ENCODE measurements around the gene TMEM238. TPM values are rescaled to one million over a fixed set of nuclear protein-coding genes. Genes with fewer than 3 reads are reported as not detected.
"Not testable (repeated sequence)": the region's sequence is repeated elsewhere in the genome, so short reads cannot be mapped to it uniquely, and the experiment has no call there.

TMEM238 gene
- total and polyA plus RNA-seq, 10 donors = 0.17 to 8.8 (median 4.9) TPM; not detected in 1

DNA sequence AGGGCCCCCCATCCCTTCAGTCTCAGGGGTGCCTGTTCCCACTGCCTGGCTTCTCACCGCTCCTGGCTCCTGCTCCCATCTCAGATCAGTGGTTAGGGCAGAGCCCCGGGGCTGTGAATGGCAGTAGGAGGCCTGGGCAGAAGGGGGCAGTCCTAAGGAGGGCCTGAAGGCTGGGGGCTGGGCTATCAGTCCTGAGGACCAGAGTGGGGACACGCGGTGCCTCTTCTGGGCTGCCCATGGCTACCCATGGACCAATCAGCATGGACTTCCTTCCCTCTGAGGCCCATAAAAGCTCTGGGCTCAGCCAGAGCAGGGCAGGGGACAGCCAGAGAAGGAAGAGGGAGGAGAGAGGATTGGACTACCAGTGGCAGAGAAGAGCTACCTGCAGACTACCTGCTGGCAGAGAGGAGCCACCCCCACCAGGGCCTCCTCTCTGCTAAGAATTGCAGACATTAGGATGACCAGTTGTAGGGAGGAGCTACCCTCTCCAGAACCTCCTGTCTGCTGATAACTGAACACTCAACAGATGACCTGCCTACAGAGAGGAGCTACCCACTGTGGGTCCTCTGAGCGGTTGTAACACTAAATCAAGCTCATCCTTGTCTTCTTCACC, 35.6 kb upstream of the TMEM238 start:
- no peaks in the 10 kb centered on the region for H3K36me3 ChIP-seq
- intact Hi-C loops (cut with DNase I; ENCODE audit: low total_unique reads) = loop anchor here (10.0 kb wide), 1 partner anchor 125 kb away; no protein-coding TSS in a partner anchor
- TF ChIP-seq POLR2A (IDR thresholded peaks at IDR 0.05) (no peak), POLR2AphosphoS5 (IDR thresholded peaks at IDR 0.05) (no peak)
- TF ChIP-seq, protein P1, sequence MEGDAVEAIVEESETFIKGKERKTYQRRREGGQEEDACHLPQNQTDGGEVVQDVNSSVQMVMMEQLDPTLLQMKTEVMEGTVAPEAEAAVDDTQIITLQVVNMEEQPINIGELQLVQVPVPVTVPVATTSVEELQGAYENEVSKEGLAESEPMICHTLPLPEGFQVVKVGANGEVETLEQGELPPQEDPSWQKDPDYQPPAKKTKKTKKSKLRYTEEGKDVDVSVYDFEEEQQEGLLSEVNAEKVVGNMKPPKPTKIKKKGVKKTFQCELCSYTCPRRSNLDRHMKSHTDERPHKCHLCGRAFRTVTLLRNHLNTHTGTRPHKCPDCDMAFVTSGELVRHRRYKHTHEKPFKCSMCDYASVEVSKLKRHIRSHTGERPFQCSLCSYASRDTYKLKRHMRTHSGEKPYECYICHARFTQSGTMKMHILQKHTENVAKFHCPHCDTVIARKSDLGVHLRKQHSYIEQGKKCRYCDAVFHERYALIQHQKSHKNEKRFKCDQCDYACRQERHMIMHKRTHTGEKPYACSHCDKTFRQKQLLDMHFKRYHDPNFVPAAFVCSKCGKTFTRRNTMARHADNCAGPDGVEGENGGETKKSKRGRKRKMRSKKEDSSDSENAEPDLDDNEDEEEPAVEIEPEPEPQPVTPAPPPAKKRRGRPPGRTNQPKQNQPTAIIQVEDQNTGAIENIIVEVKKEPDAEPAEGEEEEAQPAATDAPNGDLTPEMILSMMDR (IDR thresholded peaks at IDR 0.05 in 8 of 11, conservative IDR thresholded peaks at IDR 0.05 in 3 of 11) = no peak
- no peak for DNase-seq
- H3K27me3 ChIP-seq (replicated peaks in 1 of 7) = peaks cover 0 to 35% (median 0%) of the 10 kb centered on the region in 7 donors
- H3K4me1 ChIP-seq = peaks cover 0 to 17% (median 0%) of the 10 kb centered on the region in 6 donors
- H3K4me3 ChIP-seq = no peak overlapping the region
- H3K9me3 ChIP-seq = no peaks in the 10 kb centered on the region
- 71 to 100% (median 79%) methylated on average over 1 to 5 of the region's 5 CpGs for WGBS, 5 donors
- no peak overlapping the region for H3K27ac ChIP-seq

DNA sequence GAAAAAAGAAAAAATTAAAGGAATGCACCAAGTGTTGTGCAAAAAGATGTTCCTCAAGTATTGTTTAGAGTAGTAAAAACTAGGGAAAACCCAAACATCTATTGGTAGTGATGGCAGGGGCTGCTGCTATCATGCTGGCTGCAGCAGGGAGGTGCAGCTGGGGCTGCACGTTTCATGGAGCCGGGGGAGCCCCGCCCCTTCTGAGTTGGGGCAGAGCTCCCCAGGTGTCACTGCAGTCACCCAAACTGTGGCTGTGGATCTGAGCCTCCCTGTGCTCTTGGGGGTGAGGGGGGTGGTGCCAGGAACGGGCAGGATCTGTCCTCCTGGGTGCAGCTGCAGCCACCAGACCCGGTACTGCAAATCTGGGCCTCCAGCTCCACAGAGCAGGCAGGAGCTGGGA, 35.0 kb upstream of the TMEM238 start:
- intact Hi-C loops (cut with DNase I; ENCODE audit: low total_unique reads) = loop anchor here (10.0 kb wide), 1 partner anchor 124 kb away; no protein-coding TSS in a partner anchor
- 60 to 76% (median 64%) methylated on average over 3 to 5 of the region's 5 CpGs for WGBS, 5 donors
- DNase-seq = no peak

DNA sequence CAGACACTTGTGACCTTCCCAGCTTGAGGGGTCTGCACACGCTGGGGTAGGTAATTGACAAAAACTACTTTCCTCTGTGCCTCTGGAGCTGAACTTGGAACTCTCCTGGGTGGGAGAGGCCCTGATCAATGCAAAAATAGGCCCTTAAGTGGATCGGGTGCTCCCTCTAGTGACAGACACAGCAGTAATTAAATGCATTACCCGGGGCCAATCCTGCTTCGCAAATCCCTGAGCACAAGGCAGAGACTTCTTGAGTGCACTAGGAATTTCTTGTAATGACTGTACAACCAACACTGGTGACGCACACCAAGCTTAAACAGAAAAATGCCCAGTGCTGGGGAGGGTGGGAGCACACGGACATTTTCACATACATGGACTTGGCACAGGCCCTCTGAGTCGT, 34.1 kb upstream of the TMEM238 start:
- Histone ChIP-seq H3K4me1 (peaks cover 0 to 17% (median 0%) of the 10 kb centered on the region in 6 donors), H3K36me3 (no peaks in the 10 kb centered on the region), H3K4me3 (no peak overlapping the region), H3K27me3 (replicated peaks in 1 of 7) (peaks cover 0 to 27% (median 0%) of the 10 kb centered on the region in 7 donors), H3K9me3 (no peaks in the 10 kb centered on the region), H3K27ac (no peak overlapping the region)
- intact Hi-C loops (cut with DNase I; ENCODE audit: low total_unique reads) = loop anchor here (10.0 kb wide), 1 partner anchor 123 kb away; no protein-coding TSS in a partner anchor
- TF ChIP-seq POLR2AphosphoS5 (IDR thresholded peaks at IDR 0.05) (no peak), POLR2A (IDR thresholded peaks at IDR 0.05) (no peak)
- TF ChIP-seq, protein P1 (IDR thresholded peaks at IDR 0.05 in 8 of 11, conservative IDR thresholded peaks at IDR 0.05 in 3 of 11) = peak in 10 of 11 experiments; percentile 36 to 72 (median 62)
- no peak for DNase-seq
- 27 to 31% (median 28%) methylated on average over 7 of the region's 7 CpGs for WGBS, 5 donors

More for the DNA sequence above, 35.0 kb upstream of the TMEM238 start:
- H3K4me1 ChIP-seq = peaks cover 0 to 17% (median 0%) of the 10 kb centered on the region in 6 donors
- TF ChIP-seq POLR2AphosphoS5 (IDR thresholded peaks at IDR 0.05) = no peak
- no peak for TF ChIP-seq POLR2A (IDR thresholded peaks at IDR 0.05)
- TF ChIP-seq, protein P1 (IDR thresholded peaks at IDR 0.05 in 8 of 11, conservative IDR thresholded peaks at IDR 0.05 in 3 of 11) = no peak
- H3K4me3 ChIP-seq = no peak overlapping the region
- no peak overlapping the region for H3K27ac ChIP-seq
- no peaks in the 10 kb centered on the region for H3K36me3 ChIP-seq
- peaks cover 0 to 28% (median 0%) of the 10 kb centered on the region in 7 donors for H3K27me3 ChIP-seq (replicated peaks in 1 of 7)
- no peaks in the 10 kb centered on the region for H3K9me3 ChIP-seq

- peaks cover 0 to 11% (median 0%) of the 10 kb centered on the region in 8 donors for H3K9me3 ChIP-seq
- 93 to 97% (median 95%) methylated on average over 2 of the region's 2 CpGs for WGBS, 5 donors
- intact Hi-C loops (cut with DNase I; ENCODE audit: low total_unique reads) = loop anchor here (10.0 kb wide), 1 partner anchor 115 kb away; no protein-coding TSS in a partner anchor
- H3K27ac ChIP-seq = no peak overlapping the region
- no peak for DNase-seq
- H3K27me3 ChIP-seq (replicated peaks in 1 of 7) = no peaks in the 10 kb centered on the region
- TF ChIP-seq, protein P1 (IDR thresholded peaks at IDR 0.05 in 8 of 11, conservative IDR thresholded peaks at IDR 0.05 in 3 of 11) = no peak
- no peak for TF ChIP-seq POLR2AphosphoS5 (IDR thresholded peaks at IDR 0.05)
- TF ChIP-seq POLR2A (IDR thresholded peaks at IDR 0.05) = no peak
- H3K36me3 ChIP-seq = peaks cover 0 to 13% (median 4%) of the 10 kb centered on the region in 6 donors
- no peak overlapping the region for H3K4me3 ChIP-seq
- H3K4me1 ChIP-seq = peaks cover 7 to 27% (median 25%) of the 10 kb centered on the region in 6 donors
These were observed 26.1 kb upstream of the TMEM238 start for GRCh38 chr19:55410168-55410567.

DNA sequence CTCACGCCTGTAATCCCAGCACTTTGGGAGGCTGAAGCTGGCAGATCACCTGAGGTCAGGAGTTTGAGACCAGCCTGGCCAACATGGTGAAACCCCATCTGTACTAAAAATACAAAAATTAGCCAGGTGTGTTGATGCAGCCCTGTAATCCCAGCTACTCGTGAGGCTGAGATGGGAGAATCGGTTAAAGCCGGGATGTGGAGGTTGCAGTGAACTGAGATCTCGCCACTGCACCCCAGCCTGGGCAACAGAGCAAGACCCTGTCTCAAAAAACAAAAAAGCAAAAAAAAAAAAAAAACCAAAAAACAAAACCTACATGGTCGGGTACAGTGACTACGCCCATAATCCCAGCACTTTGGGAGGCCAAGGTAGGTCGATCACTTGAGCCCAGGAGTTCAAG, 25.1 kb upstream of the TMEM238 start:
- intact Hi-C loops (cut with DNase I; ENCODE audit: low total_unique reads); H3K27me3 ChIP-seq (replicated peaks in 1 of 7); H3K4me3 ChIP-seq; DNase-seq: not testable (repeated sequence)
- WGBS, 5 donors = 88 to 99% (median 95%) methylated on average over 8 of the region's 8 CpGs
- H3K9me3 ChIP-seq = peaks cover 0 to 11% (median 0%) of the 10 kb centered on the region in 8 donors
- H3K36me3 ChIP-seq = peaks cover 0 to 23% (median 5%) of the 10 kb centered on the region in 6 donors
- H3K27ac ChIP-seq = peak overlapping the region in 2 of 8 donors; percentile 94 to 97
- peaks cover 7 to 35% (median 25%) of the 10 kb centered on the region in 6 donors for H3K4me1 ChIP-seq

All from spleen (tissue), 11 donors.